ENCODE data around the gene ZNF532. TPM values are rescaled to one million over a fixed set of nuclear protein-coding genes. Genes with fewer than 3 reads are reported as not detected.

ZNF532 gene
- total and polyA plus RNA-seq, 8 donors = 5.7 to 21.2 (median 8.8) TPM

DNA sequence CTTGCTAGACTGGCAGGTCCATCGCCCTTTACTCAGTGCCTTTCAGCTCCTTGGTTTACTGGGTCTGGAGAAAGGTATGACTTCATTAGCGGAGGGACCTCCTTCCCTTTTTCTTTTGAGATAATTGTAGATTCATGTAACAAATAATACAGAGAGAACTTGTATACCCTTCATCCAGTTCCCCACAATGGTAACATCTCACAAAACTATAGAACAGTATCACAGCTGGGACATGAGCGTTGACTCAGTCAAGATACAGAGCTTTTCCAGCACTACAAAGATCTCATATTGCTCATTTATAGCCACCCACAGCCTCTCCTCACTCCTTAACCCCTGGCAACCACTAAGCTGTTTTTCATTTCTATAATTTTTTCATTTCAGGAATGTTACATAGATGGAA, 59.8 kb downstream of the ZNF532 start:
- intact Hi-C loops (cut with DNase I) = no loop called here
- TF ChIP-seq, protein P1, sequence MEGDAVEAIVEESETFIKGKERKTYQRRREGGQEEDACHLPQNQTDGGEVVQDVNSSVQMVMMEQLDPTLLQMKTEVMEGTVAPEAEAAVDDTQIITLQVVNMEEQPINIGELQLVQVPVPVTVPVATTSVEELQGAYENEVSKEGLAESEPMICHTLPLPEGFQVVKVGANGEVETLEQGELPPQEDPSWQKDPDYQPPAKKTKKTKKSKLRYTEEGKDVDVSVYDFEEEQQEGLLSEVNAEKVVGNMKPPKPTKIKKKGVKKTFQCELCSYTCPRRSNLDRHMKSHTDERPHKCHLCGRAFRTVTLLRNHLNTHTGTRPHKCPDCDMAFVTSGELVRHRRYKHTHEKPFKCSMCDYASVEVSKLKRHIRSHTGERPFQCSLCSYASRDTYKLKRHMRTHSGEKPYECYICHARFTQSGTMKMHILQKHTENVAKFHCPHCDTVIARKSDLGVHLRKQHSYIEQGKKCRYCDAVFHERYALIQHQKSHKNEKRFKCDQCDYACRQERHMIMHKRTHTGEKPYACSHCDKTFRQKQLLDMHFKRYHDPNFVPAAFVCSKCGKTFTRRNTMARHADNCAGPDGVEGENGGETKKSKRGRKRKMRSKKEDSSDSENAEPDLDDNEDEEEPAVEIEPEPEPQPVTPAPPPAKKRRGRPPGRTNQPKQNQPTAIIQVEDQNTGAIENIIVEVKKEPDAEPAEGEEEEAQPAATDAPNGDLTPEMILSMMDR (IDR thresholded peaks at IDR 0.05) = no peak
- no peak overlapping the region for H3K27ac ChIP-seq
- no peaks in the 10 kb centered on the region for H3K36me3 ChIP-seq
- H3K4me1 ChIP-seq = no peaks in the 10 kb centered on the region
- H3K27me3 ChIP-seq = no peaks in the 10 kb centered on the region
- FAIRE-seq = no peak
- no peak for ATAC-seq
- H3K4me3 ChIP-seq = no peak overlapping the region
- no peak for DNase-seq
- 86 to 99% methylated on average over 3 of the region's 3 CpGs for WGBS, 2 donors
- H3K9me3 ChIP-seq = no peaks in the 10 kb centered on the region

DNA sequence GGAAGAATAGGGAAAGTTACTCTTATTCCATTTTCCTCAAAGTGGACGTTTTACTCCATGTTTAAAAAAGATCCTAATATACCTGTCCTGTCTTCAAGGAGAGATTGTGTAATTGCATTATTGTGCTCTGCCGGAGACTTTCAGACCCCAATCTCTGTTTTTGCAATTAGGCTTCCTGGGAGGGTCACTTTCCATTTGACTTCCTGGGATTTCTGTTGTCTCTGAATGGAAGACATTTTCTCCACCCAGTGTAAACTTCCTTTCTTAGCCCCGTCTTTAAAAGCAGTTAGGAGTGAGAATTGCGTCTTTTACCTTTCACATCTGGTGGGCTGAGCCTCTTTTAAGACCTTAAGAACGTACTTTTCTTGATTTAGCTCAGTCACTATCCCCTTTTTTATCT, 63.0 kb downstream of the ZNF532 start:
- Histone ChIP-seq H3K9me3 (no peaks in the 10 kb centered on the region), H3K4me1 (no peaks in the 10 kb centered on the region), H3K27ac (no peak overlapping the region), H3K4me3 (no peak overlapping the region), H3K36me3 (no peaks in the 10 kb centered on the region), H3K27me3 (no peaks in the 10 kb centered on the region)
- TF ChIP-seq, protein P1 (IDR thresholded peaks at IDR 0.05) = no peak
- ATAC-seq = no peak
- FAIRE-seq = no peak
- intact Hi-C loops (cut with DNase I) = no loop called here
- no peak for DNase-seq
- WGBS, 2 donors = 67 to 73% methylated on average over 5 of the region's 5 CpGs

DNA sequence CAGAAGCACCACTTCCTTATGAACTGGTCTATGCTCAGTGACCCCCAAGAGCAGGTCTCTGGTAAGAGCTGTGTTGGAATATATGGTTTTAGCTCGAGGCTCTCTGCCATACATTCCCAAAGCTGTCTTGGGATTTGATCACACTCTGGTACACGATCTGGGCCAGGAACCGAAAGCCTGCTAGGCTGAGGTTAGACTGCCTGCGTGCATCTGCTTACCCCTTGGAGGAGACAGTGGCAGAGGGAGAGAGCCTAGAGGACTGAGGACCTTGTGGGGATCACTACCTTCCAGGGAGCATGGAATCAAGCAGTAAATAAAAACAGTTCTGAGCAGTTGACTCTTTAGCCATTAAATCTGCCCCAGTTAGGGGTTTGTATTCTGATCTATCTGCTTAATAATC, 63.7 kb downstream of the ZNF532 start:
- no peak overlapping the region for H3K27ac ChIP-seq
- 59 to 72% methylated on average over 4 of the region's 4 CpGs for WGBS, 2 donors

DNA sequence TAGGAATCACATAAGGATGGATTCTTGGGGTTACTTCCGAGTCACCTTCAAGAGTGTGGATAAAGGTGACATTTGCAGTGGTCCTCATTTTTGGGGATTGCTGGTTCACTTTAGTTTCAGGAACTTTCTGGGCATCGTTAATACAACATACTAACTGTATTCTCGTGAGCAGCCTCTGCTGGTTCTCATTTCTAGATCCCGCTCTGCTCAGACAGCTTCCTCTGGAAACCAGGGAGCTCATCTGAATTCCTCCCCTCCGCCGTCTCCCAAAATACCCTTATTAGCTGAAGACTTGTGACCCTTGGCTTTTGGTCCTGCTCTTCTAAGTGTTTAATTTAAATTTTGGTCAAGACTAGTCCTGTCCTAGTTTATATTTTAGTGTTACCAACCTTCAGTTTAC, 64.5 kb downstream of the ZNF532 start:
- H3K4me3 ChIP-seq = no peak overlapping the region
- no peaks in the 10 kb centered on the region for H3K9me3 ChIP-seq
- WGBS, 2 donors = 71 to 83% methylated on average over 6 of the region's 6 CpGs
- ATAC-seq (no peak), DNase-seq (no peak), FAIRE-seq (no peak)
- no peaks in the 10 kb centered on the region for H3K36me3 ChIP-seq
- TF ChIP-seq, protein P1 (IDR thresholded peaks at IDR 0.05) = no peak
- intact Hi-C loops (cut with DNase I) = no loop called here
- H3K4me1 ChIP-seq = no peaks in the 10 kb centered on the region
- no peak overlapping the region for H3K27ac ChIP-seq
- no peaks in the 10 kb centered on the region for H3K27me3 ChIP-seq

More for the DNA sequence above, 63.7 kb downstream of the ZNF532 start:
- Histone ChIP-seq H3K9me3 (no peaks in the 10 kb centered on the region), H3K27me3 (no peaks in the 10 kb centered on the region), H3K4me3 (no peak overlapping the region), H3K36me3 (no peaks in the 10 kb centered on the region), H3K4me1 (no peaks in the 10 kb centered on the region)
- no peak for ATAC-seq
- intact Hi-C loops (cut with DNase I) = no loop called here
- FAIRE-seq = no peak
- DNase-seq = no peak
- TF ChIP-seq, protein P1 (IDR thresholded peaks at IDR 0.05) = no peak

DNA sequence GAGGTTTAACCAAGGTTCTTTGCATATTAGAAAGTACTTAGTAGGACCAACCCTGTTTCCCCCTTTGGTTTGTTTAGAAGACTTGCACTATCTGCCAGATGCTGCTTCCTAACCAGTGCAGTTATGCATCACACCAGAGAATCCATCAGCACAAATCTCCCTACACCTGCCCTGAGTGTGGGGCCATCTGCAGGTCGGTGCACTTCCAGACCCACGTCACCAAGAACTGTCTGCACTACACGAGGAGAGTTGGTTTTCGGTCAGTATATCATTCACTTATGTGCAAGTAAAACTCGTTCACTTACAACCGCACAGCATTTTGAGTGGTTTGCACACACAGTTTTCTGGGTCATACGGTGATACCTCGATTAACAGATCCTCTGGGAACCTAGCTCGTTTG, 69.7 kb downstream of the ZNF532 start:
- DNase-seq (no peak), FAIRE-seq (no peak), ATAC-seq (no peak)
- no peaks in the 10 kb centered on the region for H3K4me1 ChIP-seq
- H3K27ac ChIP-seq = no peak overlapping the region
- WGBS, 2 donors = 74 to 85% methylated on average over 9 of the region's 9 CpGs
- intact Hi-C loops (cut with DNase I) = no loop called here
- no peaks in the 10 kb centered on the region for H3K27me3 ChIP-seq
- H3K36me3 ChIP-seq = no peaks in the 10 kb centered on the region
- H3K4me3 ChIP-seq = no peak overlapping the region
- TF ChIP-seq, protein P1 (IDR thresholded peaks at IDR 0.05) = no peak
- H3K9me3 ChIP-seq = no peaks in the 10 kb centered on the region
